Fibroblast of mammary gland (primary cell): ENCODE data around the gene PRPF19.
A peak's percentile ranks its signal among the peaks of the same experiment; 100 is the strongest.

Experiments
- DNase-seq: peaks from one replicate; pipeline ENCODE4 v3.0.0-alpha.2; 2010; ENCODE audit warnings: low read depth
- H3K4me3 ChIP-seq: 2 replicates; pipeline ENCODE4 v1.5.1; 2011; ENCODE audit warnings: low read depth, mild to moderate bottlenecking, low read length, moderate library complexity; ENCODE audit not compliant: control insufficient read depth
- CTCF ChIP-seq: conservative IDR thresholded peaks from 2 replicates; pipeline ENCODE4 v1.5.1; 2011; ENCODE audit warnings: low read depth, low read length, inconsistent platforms; ENCODE audit not compliant: control insufficient read depth, insufficient read depth

PRPF19 gene

GRCh38 chr11:60906132-60906972 lies at the start of gene PRPF19:
Gene PRPF19 (minus strand): TSS chr11:60906585. CDS start chr11:60906382, 203 bp downstream.
- DNase-seq = peak; percentile 92
- no peak for TF ChIP-seq CTCF
- H3K4me3 ChIP-seq = peak within 1 kb of the TSS; percentile 75

- no peak overlapping the region for H3K4me3 ChIP-seq
- DNase-seq = no peak
- TF ChIP-seq CTCF = no peak
Measured at GRCh38 chr11:60955571-60955970, 49.2 kb upstream of the PRPF19 start.

GRCh38 chr11:60954421-60954820 lies 48.0 kb upstream of the PRPF19 start:
- no peak for TF ChIP-seq CTCF
- no peak overlapping the region for H3K4me3 ChIP-seq
- DNase-seq = no peak

- no peak overlapping the region for H3K4me3 ChIP-seq
- TF ChIP-seq CTCF = no peak
- DNase-seq = peak; percentile 62
Measured at GRCh38 chr11:60953781-60954180, 47.4 kb upstream of the PRPF19 start.

GRCh38 chr11:60952742-60953170 lies 46.4 kb upstream of the PRPF19 start:
- H3K4me3 ChIP-seq = no peak overlapping the region
- TF ChIP-seq CTCF = no peak
- DNase-seq = no peak

- H3K4me3 ChIP-seq = peak within 1 kb of the TSS; percentile 42
- no peak for TF ChIP-seq CTCF
- DNase-seq = peak; percentile 16
Measured at GRCh38 chr11:60951904-60952741, 45.7 kb upstream of the PRPF19 start, which contains the start of gene SLC15A3. Gene SLC15A3 (minus strand): TSS chr11:60952176. CDS start chr11:60951551, 625 bp downstream.
